Neural progenitor cell (in vitro differentiated cells): ENCODE data around the gene TAAR6. TPM values are rescaled to one million over a fixed set of nuclear protein-coding genes. Genes with fewer than 3 reads are reported as not detected.
"Not testable (repeated sequence)": the region's sequence is repeated elsewhere in the genome, so short reads cannot be mapped to it uniquely, and the experiment has no call there.

Experiments
- DNase-seq: peaks from one replicate; pipeline ENCODE4 v3.0.0-alpha.2; 2016; ENCODE audit warnings: low spot score
- H2AFZ ChIP-seq: fragments of 200-600 bp; sonication (generic); replicated peaks from 2 replicates; pipeline ENCODE4 v1.6.1; 2016; ENCODE audit warnings: antibody characterized with exemption
- H3F3A ChIP-seq: fragments of 200-600 bp; sonication (generic); 2 replicates; pipeline ENCODE4 v1.6.1; 2016; ENCODE audit warnings: antibody characterized with exemption, low read depth
- H3K27ac ChIP-seq: fragments of 200-600 bp; sonication (generic); 2 replicates; pipeline ENCODE4 v1.5.1; 2016; ENCODE audit warnings: mild to moderate bottlenecking
- H3K27me3 ChIP-seq: fragments of 200-600 bp; sonication (generic); 2 replicates; pipeline ENCODE4 v1.6.1; 2016; ENCODE audit warnings: mild to moderate bottlenecking, moderate library complexity
- H3K36me3 ChIP-seq: fragments of 200-600 bp; sonication (generic); 2 replicates; pipeline ENCODE4 v1.5.1; 2016
- H3K4me1 ChIP-seq: fragments of 200-600 bp; sonication (generic); 2 replicates; pipeline ENCODE4 v1.6.1; 2016; ENCODE audit warnings: mixed run types
- H3K4me2 ChIP-seq: fragments of 200-600 bp; sonication (generic); 2 replicates; pipeline ENCODE4 v1.6.1; 2016
- H3K4me3 ChIP-seq: fragments of 200-600 bp; sonication (generic); 2 replicates; pipeline ENCODE4 v1.5.1; 2016
- H3K79me2 ChIP-seq: fragments of 200-600 bp; sonication (generic); 2 replicates; pipeline ENCODE4 v1.6.1; 2016; ENCODE audit warnings: low read depth
- H3K9ac ChIP-seq: fragments of 200-600 bp; sonication (generic); 2 replicates; pipeline ENCODE4 v1.6.1; 2016
- H3K9me3 ChIP-seq: fragments of 200-600 bp; sonication (generic); 2 replicates; pipeline ENCODE4 v1.5.1; 2016; ENCODE audit warnings: low read depth
- H4K20me1 ChIP-seq: fragments of 200-600 bp; sonication (generic); 2 replicates; pipeline ENCODE4 v1.6.1; 2016; ENCODE audit warnings: low read depth
- H3K27ac Mint-ChIP-seq: 3 replicates; pipeline ENCODE4 v1.8.0; 2021; ENCODE audit warnings: mixed read lengths
- H3K27me3 Mint-ChIP-seq: 2 replicates; pipeline ENCODE4 v1.8.0; 2022; ENCODE audit warnings: low read depth, mild to moderate bottlenecking, inconsistent platforms, moderate library complexity, mixed read lengths; ENCODE audit not compliant: insufficient read depth
- H3K36me3 Mint-ChIP-seq: 3 replicates; pipeline ENCODE4 v1.8.0; 2021; ENCODE audit warnings: mixed read lengths
- H3K4me1 Mint-ChIP-seq: 3 replicates; pipeline ENCODE4 v1.8.0; 2021; ENCODE audit warnings: mixed read lengths
- H3K4me3 Mint-ChIP-seq: 3 replicates; pipeline ENCODE4 v1.8.0; 2021; ENCODE audit warnings: mild to moderate bottlenecking, moderate library complexity, mixed read lengths
- H3K9me3 Mint-ChIP-seq: 3 replicates; pipeline ENCODE4 v1.8.0; 2020; ENCODE audit warnings: mixed read lengths
- CTCF ChIP-seq: fragments of 200-600 bp; sonication (generic); IDR thresholded peaks from 2 replicates; pipeline ENCODE4 v1.5.1; 2017; ENCODE audit warnings: antibody characterized with exemption, mild to moderate bottlenecking
- EZH2 ChIP-seq: fragments of 200-600 bp; sonication (generic); IDR thresholded peaks from 2 replicates; pipeline ENCODE4 v1.6.1; 2017; ENCODE audit warnings: antibody characterized with exemption, mild to moderate bottlenecking, moderate library complexity
- EZH2phosphoT487 ChIP-seq: fragments of 200-600 bp; sonication (generic); IDR thresholded peaks from 2 replicates; pipeline ENCODE4 v1.6.1; 2017; ENCODE audit warnings: antibody characterized with exemption
- total RNA-seq: library from RNA; depleted of rRNA; stranded (reverse); fragments of >200 nt; gene quantifications from 2 replicates; pipeline ENCODE4 v1.2.3, GENCODE V29; 2015; ENCODE audit warnings: low replicate concordance

Gene TAAR6
- total RNA-seq, 1 donor from 2014 or later: not detected

GRCh38 chr6:132525866-132526265 lies 44.3 kb upstream of the TAAR6 start:
- no peaks in the 10 kb centered on the region for H3K79me2 ChIP-seq
- H3K36me3 Mint-ChIP-seq: no peaks in the 10 kb centered on the region
- H3K4me1 ChIP-seq: peaks cover 19% of the 10 kb centered on the region
- peaks cover 13% of the 10 kb centered on the region for H3F3A ChIP-seq
- H3K9ac ChIP-seq: no peak overlapping the region
- H2AFZ ChIP-seq: no peak overlapping the region
- H3K9me3 Mint-ChIP-seq: no peaks in the 10 kb centered on the region
- no peaks in the 10 kb centered on the region for H3K27me3 ChIP-seq
- H3K36me3 ChIP-seq: no peaks in the 10 kb centered on the region
- TF ChIP-seq EZH2phosphoT487 (peak; percentile 68), EZH2 (no peak)
- no peak overlapping the region for H3K27ac ChIP-seq
- no peaks in the 10 kb centered on the region for H3K9me3 ChIP-seq
- H3K4me2 ChIP-seq: peak overlapping the region; percentile 69
- H3K4me3 Mint-ChIP-seq: no peak overlapping the region
- peak overlapping the region; percentile 0 for H3K27ac Mint-ChIP-seq
- peaks cover 8% of the 10 kb centered on the region for H3K27me3 Mint-ChIP-seq
- no peaks in the 10 kb centered on the region for H4K20me1 ChIP-seq
- peaks cover 17% of the 10 kb centered on the region for H3K4me1 Mint-ChIP-seq
- DNase-seq: peak; percentile 73
- H3K4me3 ChIP-seq: no peak overlapping the region

- H3K36me3 Mint-ChIP-seq: peaks cover under 1% of the 10 kb centered on the region
- no peak overlapping the region for H3K4me3 Mint-ChIP-seq
- H3K9ac ChIP-seq: no peak overlapping the region
- H2AFZ ChIP-seq: no peak overlapping the region
- H3K9me3 ChIP-seq: no peaks in the 10 kb centered on the region
- H3K27ac ChIP-seq: no peak overlapping the region
- peaks cover under 1% of the 10 kb centered on the region for H3K9me3 Mint-ChIP-seq
- peak overlapping the region; percentile 69 for H3K4me2 ChIP-seq
- H3F3A ChIP-seq: peaks cover 13% of the 10 kb centered on the region
- no peaks in the 10 kb centered on the region for H3K27me3 ChIP-seq
- no peak for TF ChIP-seq EZH2phosphoT487
- TF ChIP-seq EZH2: no peak
- TF ChIP-seq CTCF: no peak
- H3K79me2 ChIP-seq: no peaks in the 10 kb centered on the region
- peaks cover 8% of the 10 kb centered on the region for H3K27me3 Mint-ChIP-seq
- H3K36me3 ChIP-seq: no peaks in the 10 kb centered on the region
- peaks cover 17% of the 10 kb centered on the region for H3K4me1 Mint-ChIP-seq
- no peak for DNase-seq
- H4K20me1 ChIP-seq: no peaks in the 10 kb centered on the region
- no peak overlapping the region for H3K4me3 ChIP-seq
- peaks cover 19% of the 10 kb centered on the region for H3K4me1 ChIP-seq
- no peak overlapping the region for H3K27ac Mint-ChIP-seq
These were observed 43.7 kb upstream of the TAAR6 start for GRCh38 chr6:132526461-132526860.

GRCh38 chr6:132527791-132528190 lies 42.3 kb upstream of the TAAR6 start:
- Mint-ChIP-seq H3K4me1 (peaks cover 17% of the 10 kb centered on the region), H3K27ac (no peak overlapping the region), H3K9me3 (peaks cover 2% of the 10 kb centered on the region), H3K4me3 (no peak overlapping the region), H3K36me3 (peaks cover 3% of the 10 kb centered on the region), H3K27me3 (peaks cover 8% of the 10 kb centered on the region)
- peak overlapping the region; percentile 69 for H3K4me2 ChIP-seq
- TF ChIP-seq CTCF: no peak
- TF ChIP-seq EZH2: no peak
- TF ChIP-seq EZH2phosphoT487: no peak
- H3F3A ChIP-seq: peaks cover 13% of the 10 kb centered on the region
- H3K27ac ChIP-seq: no peak overlapping the region
- H3K36me3 ChIP-seq: no peaks in the 10 kb centered on the region
- DNase-seq: no peak
- H3K9ac ChIP-seq: no peak overlapping the region
- H3K9me3 ChIP-seq: no peaks in the 10 kb centered on the region
- no peak overlapping the region for H2AFZ ChIP-seq
- peaks cover 19% of the 10 kb centered on the region for H3K4me1 ChIP-seq
- H3K27me3 ChIP-seq: no peaks in the 10 kb centered on the region
- no peaks in the 10 kb centered on the region for H3K79me2 ChIP-seq
- H3K4me3 ChIP-seq: no peak overlapping the region
- no peaks in the 10 kb centered on the region for H4K20me1 ChIP-seq

- Histone ChIP-seq H3K27ac (no peak overlapping the region), H3K27me3 (no peaks in the 10 kb centered on the region), H3K79me2 (no peaks in the 10 kb centered on the region), H3K4me2 (peak overlapping the region; percentile 67), H3K4me1 (peaks cover 19% of the 10 kb centered on the region), H2AFZ (peak overlapping the region; percentile 88), H3K9me3 (no peaks in the 10 kb centered on the region), H4K20me1 (no peaks in the 10 kb centered on the region), H3K9ac (no peak overlapping the region), H3K4me3 (no peak overlapping the region), H3K36me3 (no peaks in the 10 kb centered on the region), H3F3A (peaks cover 6% of the 10 kb centered on the region)
- peaks cover 14% of the 10 kb centered on the region for H3K9me3 Mint-ChIP-seq
- TF ChIP-seq EZH2 (no peak), EZH2phosphoT487 (no peak), CTCF (peak; percentile 90)
- peak; percentile 77 for DNase-seq
- peaks cover under 1% of the 10 kb centered on the region for H3K27me3 Mint-ChIP-seq
- peaks cover 3% of the 10 kb centered on the region for H3K36me3 Mint-ChIP-seq
- peak overlapping the region; percentile 41 for H3K4me3 Mint-ChIP-seq
- peaks cover 17% of the 10 kb centered on the region for H3K4me1 Mint-ChIP-seq
- H3K27ac Mint-ChIP-seq: no peak overlapping the region
These were observed 39.7 kb upstream of the TAAR6 start for GRCh38 chr6:132530293-132530974.

- H3K4me1 ChIP-seq, DNase-seq, H3K27me3 Mint-ChIP-seq, H2AFZ ChIP-seq, H3K36me3 ChIP-seq, H3K27ac Mint-ChIP-seq, H3K27me3 ChIP-seq, H3K4me2 ChIP-seq, H3F3A ChIP-seq, H3K9ac ChIP-seq, H3K9me3 ChIP-seq, H3K79me2 ChIP-seq, H3K36me3 Mint-ChIP-seq, H3K4me1 Mint-ChIP-seq, H3K4me3 Mint-ChIP-seq, H4K20me1 ChIP-seq, H3K27ac ChIP-seq, H3K4me3 ChIP-seq: not testable (repeated sequence)
- peaks cover 19% of the 10 kb centered on the region for H3K9me3 Mint-ChIP-seq
These were observed 35.6 kb upstream of the TAAR6 start for GRCh38 chr6:132534546-132534945.
